ENCODE measurements around the gene SRGAP1. TPM values are rescaled to one million over a fixed set of nuclear protein-coding genes. Genes with fewer than 3 reads are reported as not detected.

SRGAP1 gene
- total RNA-seq, result 13.0 TPM

DNA sequence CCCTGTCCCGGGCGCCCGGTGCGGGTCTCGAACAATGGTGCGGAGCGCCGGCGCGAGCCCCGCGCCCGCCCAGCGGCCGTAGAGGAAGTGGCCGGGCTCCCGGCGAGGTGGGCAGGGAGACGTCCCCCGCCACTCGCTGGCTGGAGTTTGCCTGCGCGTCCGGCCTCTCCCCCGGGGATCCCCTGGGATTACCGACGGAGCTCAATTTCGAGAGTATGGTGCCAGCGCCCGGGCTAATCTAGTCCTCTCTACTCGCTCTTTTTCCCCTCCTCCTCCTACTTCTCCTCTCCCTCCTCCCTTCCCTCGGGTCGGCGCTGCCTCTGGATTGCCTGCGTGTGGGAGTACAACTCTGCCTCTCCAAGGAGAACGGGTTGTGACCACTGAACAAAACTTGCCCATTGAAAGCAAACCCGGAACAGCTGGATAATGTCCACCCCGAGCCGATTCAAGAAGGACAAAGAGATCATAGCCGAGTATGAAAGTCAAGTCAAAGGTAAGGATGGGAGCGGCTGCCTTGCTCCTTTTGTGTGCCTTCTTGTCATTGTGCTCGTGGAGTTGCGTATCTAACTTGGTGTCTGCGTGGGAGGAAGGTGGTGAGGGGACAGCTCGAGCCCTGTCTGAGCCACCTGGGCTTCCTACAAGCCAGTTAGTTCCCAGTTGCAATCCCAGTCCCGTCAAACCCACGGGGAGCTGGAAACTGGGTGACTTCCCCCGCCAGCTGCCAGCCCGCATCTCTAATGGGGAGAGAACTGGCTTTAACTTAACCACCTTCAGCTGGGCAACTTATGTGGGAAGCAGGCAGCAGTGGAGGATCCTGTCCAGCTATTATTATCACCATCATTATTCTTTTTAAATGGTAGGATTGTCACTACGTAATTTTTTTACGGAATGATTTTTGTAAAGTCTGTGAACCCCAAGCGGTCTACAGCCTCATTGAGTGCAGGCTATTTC lies at the start of gene SRGAP1:
Gene SRGAP1, plus strand, starts transcription at position 310 of the 951 bp plus-strand sequence. Its CDS starts 117 bp downstream, at position 427.

Small RNAs within 50 kb of the gene (small RNA-seq; reads per million reads assigned to genes)
- gene AC020611.1 (ENCODE audit: low replicate concordance), result not detected
- gene RNU6-1009P (ENCODE audit: low replicate concordance), result not detected

Other genes with a start within 250 kb of the SRGAP1 start
- 47.2 TPM for gene DPY19L2, start 176.2 kb upstream of the SRGAP1 start, total RNA-seq
- 19.3 TPM for gene RXYLT1, start 64.8 kb upstream of the SRGAP1 start, total RNA-seq